MM.1S (cell line): ENCODE results near the gene SLC12A7.

Experiments used
- DNase-seq: peaks from one replicate; pipeline ENCODE4 v3.0.0-alpha.2; 2015
- H2AFZ ChIP-seq: fragments of 300-600 bp; sonication (generic); 2 replicates; pipeline ENCODE4 v1.6.0; 2016; ENCODE audit warnings: antibody characterized with exemption, low read length
- H3F3A ChIP-seq: fragments of 300-600 bp; sonication (generic); 2 replicates; pipeline ENCODE4 v1.6.1; 2016; ENCODE audit warnings: mild to moderate bottlenecking, antibody characterized with exemption, low read length, moderate library complexity, mixed read lengths; ENCODE audit not compliant: insufficient read depth
- H3K27ac ChIP-seq: fragments of 300-600 bp; sonication (generic); 2 replicates; pipeline ENCODE4 v1.5.1; 2016; ENCODE audit warnings: mild to moderate bottlenecking, low read length
- H3K27me3 ChIP-seq: fragments of 300-600 bp; sonication (generic); replicated peaks from 2 replicates; pipeline ENCODE4 v1.6.0; 2016; ENCODE audit warnings: low read length; ENCODE audit not compliant: insufficient read depth
- H3K36me3 ChIP-seq: fragments of 300-600 bp; sonication (generic); replicated peaks from 2 replicates; pipeline ENCODE4 v1.6.1; 2016; ENCODE audit warnings: mild to moderate bottlenecking, low read length, mixed read lengths; ENCODE audit not compliant: insufficient read depth
- H3K4me1 ChIP-seq: fragments of 300-600 bp; sonication (generic); 2 replicates; pipeline ENCODE4 v1.6.1; 2016; ENCODE audit warnings: low read length, mixed read lengths
- H3K4me2 ChIP-seq: fragments of 300-600 bp; sonication (generic); 2 replicates; pipeline ENCODE4 v1.6.0; 2016; ENCODE audit warnings: low read depth, low read length
- H3K4me3 ChIP-seq: fragments of 300-600 bp; sonication (generic); 2 replicates; pipeline ENCODE4 v1.5.1; 2016; ENCODE audit warnings: low read length, mixed read lengths
- H3K79me2 ChIP-seq: fragments of 300-600 bp; sonication (generic); 2 replicates; pipeline ENCODE4 v1.6.1; 2016; ENCODE audit warnings: mixed run types, low read length, mixed read lengths
- H3K9ac ChIP-seq: fragments of 300-600 bp; sonication (generic); 2 replicates; pipeline ENCODE4 v1.6.1; 2016; ENCODE audit warnings: low read length, mixed read lengths
- H3K9me2 ChIP-seq: fragments of 300-600 bp; sonication (generic); replicated peaks from 2 replicates; pipeline ENCODE4 v1.6.1; 2016; ENCODE audit warnings: mild to moderate bottlenecking, low read length, mixed read lengths; ENCODE audit not compliant: insufficient read depth
- H3K9me3 ChIP-seq: fragments of 300-600 bp; sonication (generic); replicated peaks from 2 replicates; pipeline ENCODE4 v1.6.1; 2016; ENCODE audit warnings: mild to moderate bottlenecking, low read length, mixed read lengths; ENCODE audit not compliant: insufficient read depth
- H4K20me1 ChIP-seq: fragments of 300-600 bp; sonication (generic); 2 replicates; pipeline ENCODE4 v1.6.1; 2016; ENCODE audit warnings: mild to moderate bottlenecking, low read length, moderate library complexity, mixed read lengths; ENCODE audit not compliant: insufficient read depth
- CTCF ChIP-seq: fragments of 300-600 bp; sonication (generic); IDR thresholded peaks from 2 replicates; pipeline ENCODE4 v1.5.1; 2016; ENCODE audit warnings: antibody characterized with exemption, low read length, mixed read lengths
- EZH2 ChIP-seq: fragments of 300-600 bp; sonication (generic); optimal IDR thresholded peaks from 2 replicates; pipeline ENCODE3; 2017; ENCODE audit warnings: low read depth, mild to moderate bottlenecking, antibody characterized with exemption, low read length, mixed read lengths
- EZH2phosphoT487 ChIP-seq: fragments of 300-600 bp; sonication (generic); IDR thresholded peaks from 2 replicates; pipeline ENCODE4 v1.6.1; 2018; ENCODE audit warnings: antibody characterized with exemption, low read length

The SLC12A7 gene

GRCh38 chr5:1112596-1113331 lies 901 bp upstream of the SLC12A7 start:
- Histone ChIP-seq H3K79me2 (peaks cover 38% of the 10 kb centered on the region), H3K4me3 (peak overlapping the region; percentile 19; the same call in 1 of the 2 replicates), H3K9me2 (no peaks in the 10 kb centered on the region), H3F3A (peaks cover 4% of the 10 kb centered on the region), H3K9ac (peak overlapping the region; percentile 64), H3K4me2 (peak overlapping the region; percentile 46; the same call in 1 of the 2 replicates), H3K4me1 (peaks cover 5% of the 10 kb centered on the region), H3K27me3 (peaks cover 9% of the 10 kb centered on the region; the same call in 1 of the 2 replicates), H3K27ac (peak overlapping the region; percentile 85), H4K20me1 (no peaks in the 10 kb centered on the region), H2AFZ (no peak overlapping the region), H3K36me3 (no peaks in the 10 kb centered on the region), H3K9me3 (no peaks in the 10 kb centered on the region)
- TF ChIP-seq EZH2phosphoT487 (no peak), EZH2 (no peak), CTCF (no peak)
- peak; percentile 81 for DNase-seq

- H3K4me2 ChIP-seq, result peak overlapping the region; percentile 71
- TF ChIP-seq EZH2phosphoT487 (no peak), CTCF (no peak), EZH2 (no peak)
- H3K9me3 ChIP-seq, result no peaks in the 10 kb centered on the region
- no peaks in the 10 kb centered on the region for H4K20me1 ChIP-seq
- H2AFZ ChIP-seq, result no peak overlapping the region
- H3K9ac ChIP-seq, result peak overlapping the region; percentile 79
- H3K27ac ChIP-seq, result peak overlapping the region; percentile 2; the same call in 1 of the 2 replicates
- no peaks in the 10 kb centered on the region for H3K36me3 ChIP-seq
- peaks cover 5% of the 10 kb centered on the region for H3K4me1 ChIP-seq
- peaks cover 4% of the 10 kb centered on the region for H3F3A ChIP-seq
- H3K4me3 ChIP-seq, result peak overlapping the region; percentile 71
- H3K9me2 ChIP-seq, result no peaks in the 10 kb centered on the region
- peaks cover 53% of the 10 kb centered on the region for H3K79me2 ChIP-seq
- DNase-seq, result no peak
- peaks cover 9% of the 10 kb centered on the region; the same call in 1 of the 2 replicates for H3K27me3 ChIP-seq
Observed at GRCh38 chr5:1111241-1111726, 579 bp downstream of the SLC12A7 start.

DNA sequence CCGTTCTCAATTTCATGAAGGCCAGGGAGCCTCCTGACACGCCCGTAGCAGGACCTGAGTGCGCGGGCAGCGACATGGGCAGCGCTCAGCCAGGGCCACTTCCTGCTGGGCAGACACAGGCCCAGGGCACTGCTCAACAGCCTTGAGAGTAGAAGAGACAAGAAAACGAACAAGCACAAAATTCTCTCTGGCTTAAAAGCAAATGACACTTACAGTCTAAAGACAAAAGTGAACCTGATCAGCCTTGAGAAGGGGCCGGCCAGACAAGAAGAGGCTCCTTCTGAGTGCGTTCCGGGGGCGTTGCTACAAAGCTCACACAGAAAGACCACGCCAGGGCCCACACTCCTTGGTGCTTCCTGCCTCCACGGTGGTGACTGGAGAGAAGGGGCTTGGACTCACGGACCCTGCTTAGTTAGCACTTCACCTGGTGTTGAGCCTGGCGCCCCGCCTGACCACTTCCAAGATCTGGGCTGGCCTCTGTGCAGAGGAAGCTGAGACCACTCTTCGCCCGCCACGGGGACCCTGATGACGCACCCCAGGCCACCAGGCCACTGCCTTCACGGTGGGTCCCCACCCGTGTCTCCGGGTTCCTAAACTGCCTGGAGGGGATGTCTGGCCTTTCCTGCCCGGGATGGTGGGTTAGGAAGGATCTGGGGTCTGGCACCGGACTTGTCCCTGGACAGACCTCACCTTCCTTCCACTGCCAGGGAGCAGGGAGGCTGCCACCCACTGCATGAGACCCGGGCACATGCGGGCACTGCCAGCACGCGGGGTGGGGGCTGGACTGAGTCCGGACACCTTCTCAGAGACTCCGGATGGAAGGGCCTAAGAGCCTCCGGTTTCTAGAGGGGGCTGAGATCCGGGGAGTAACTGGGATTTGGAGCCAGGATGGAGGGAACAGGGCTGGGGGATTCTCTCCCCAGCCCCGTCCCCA lies 1.3 kb downstream of the SLC12A7 start:
- no peak for TF ChIP-seq CTCF
- Histone ChIP-seq H2AFZ (no peak overlapping the region), H3K27ac (0 out of 2 replicates have a peak overlapping the region, but pooled peaks have one; percentile 2), H3K79me2 (peaks cover 60% of the 10 kb centered on the region), H3K9me3 (no peaks in the 10 kb centered on the region), H3K4me2 (peak overlapping the region; percentile 71), H3K4me3 (peak overlapping the region; percentile 71), H3K36me3 (no peaks in the 10 kb centered on the region), H3K27me3 (peaks cover 9% of the 10 kb centered on the region; the same call in 1 of the 2 replicates), H3K4me1 (peaks cover 5% of the 10 kb centered on the region), H3K9me2 (no peaks in the 10 kb centered on the region), H3K9ac (peak overlapping the region; percentile 79), H3F3A (peaks cover 4% of the 10 kb centered on the region), H4K20me1 (no peaks in the 10 kb centered on the region)
- no peak for DNase-seq
